ELR (cell line): Measurements from ENCODE around the gene TFPT.

ENCODE experiments used
- DNase-seq: peaks from one replicate; pipeline ENCODE4 v3.0.0-alpha.2; 2015; ENCODE audit warnings: low read depth

The TFPT gene

GRCh38 chr19:54115109-54116063 is at the start of gene TFPT, which contains the start of gene PRPF31:
TSS of gene TFPT (minus strand) at chr19:54115657. CDS start at chr19:54115269, 388 bp downstream.
TSS of gene PRPF31 (plus strand) at chr19:54115754. CDS start at chr19:54118279, 2,525 bp downstream.
- DNase-seq, result peak; percentile 99

- no peak for DNase-seq
Observed at GRCh38 chr19:54165222-54165621, 49.8 kb upstream of the TFPT start.

- DNase-seq, result peak; percentile 58
Observed at GRCh38 chr19:54164369-54165068, 49.1 kb upstream of the TFPT start.

GRCh38 chr19:54162884-54163283 is 47.4 kb upstream of the TFPT start:
- no peak for DNase-seq

GRCh38 chr19:54162241-54162805 is 46.9 kb upstream of the TFPT start:
- peak; percentile 59 for DNase-seq

GRCh38 chr19:54160854-54161253 is 45.4 kb upstream of the TFPT start:
- DNase-seq, result no peak

GRCh38 chr19:54160182-54160811 is 44.8 kb upstream of the TFPT start:
- DNase-seq, result peak; percentile 53

- peak; percentile 100 for DNase-seq
Observed at GRCh38 chr19:54159352-54160181, 44.1 kb upstream of the TFPT start, which contains the start of gene LENG1. TSS of gene LENG1 (minus strand) at chr19:54159721. CDS start at chr19:54159695, 26 bp downstream.

GRCh38 chr19:54158812-54159351 is 43.4 kb upstream of the TFPT start:
- DNase-seq, result peak; percentile 36

GRCh38 chr19:54156953-54157352 is 41.5 kb upstream of the TFPT start:
- DNase-seq, result no peak

GRCh38 chr19:54156490-54156889 is 41.0 kb upstream of the TFPT start:
- no peak for DNase-seq

GRCh38 chr19:54155694-54156093 is 40.2 kb upstream of the TFPT start:
- DNase-seq, result no peak

- DNase-seq, result peak; percentile 72
Observed at GRCh38 chr19:54154603-54155345, 39.3 kb upstream of the TFPT start.

GRCh38 chr19:54153731-54154326 is 38.4 kb upstream of the TFPT start:
- no peak for DNase-seq

GRCh38 chr19:54152878-54153524 is 37.5 kb upstream of the TFPT start:
- DNase-seq, result no peak

GRCh38 chr19:54152267-54152666 is 36.8 kb upstream of the TFPT start:
- no peak for DNase-seq

- DNase-seq, result no peak
Observed at GRCh38 chr19:54151362-54152035, 36.0 kb upstream of the TFPT start.

- no peak for DNase-seq
Observed at GRCh38 chr19:54149021-54149812, 33.8 kb upstream of the TFPT start.
